Caco-2 (cell line): ENCODE results near the gene ADGRB2. TPM values are rescaled to one million over a fixed set of nuclear protein-coding genes. Genes with fewer than 3 reads are reported as not detected.

Experiments used
- BruUV-seq: library from RNA; stranded (reverse); fragments of 400-500 nt; replicated peaks from 2 replicates; lab custom pipeline; 2021; lab: Mats Ljungman, UMichigan
- CTCF ChIA-PET: fragments of 300-600 bp; sonication (Branson Sonifier 250); formaldehyde crosslinking; loops from one replicate; lab custom pipeline; 2022; ENCODE audit warnings: antibody characterized with exemption; lab: Charles Lee
- POLR2A ChIA-PET: fragments of 300-600 bp; sonication (Branson Sonifier 250); formaldehyde crosslinking; loops from one replicate; lab custom pipeline; 2022; ENCODE audit warnings: antibody characterized with exemption; lab: Charles Lee
- DNase-seq, 2 experiments: peaks; one replicate each; pipeline versions ENCODE4 v3.0.0 to v3.0.0-alpha.2; 2020 to 2022
- H3K27me3 ChIP-seq: replicated peaks from 2 replicates; pipeline ENCODE4 v1.6.0; 2011; ENCODE audit warnings: low read length; ENCODE audit not compliant: control insufficient read depth, insufficient read depth
- H3K36me3 ChIP-seq: 2 replicates; pipeline ENCODE4 v1.5.1; 2011; ENCODE audit warnings: low read length; ENCODE audit not compliant: control insufficient read depth, insufficient read depth
- H3K4me1 ChIP-seq: fragments of 250-450 bp; sonication (Bioruptor Pico); 2 replicates; pipeline ENCODE4 v1.5.1; 2020; ENCODE audit warnings: mild to moderate bottlenecking
- H3K4me3 ChIP-seq: 2 replicates; pipeline ENCODE4 v1.5.1; 2011; ENCODE audit warnings: low read depth, mild to moderate bottlenecking, control low read depth, low read length
- H3K9me3 ChIP-seq: fragments of 250-450 bp; sonication (Bioruptor Pico); 2 replicates; pipeline ENCODE4 v1.5.1; 2020; ENCODE audit warnings: mild to moderate bottlenecking, moderate library complexity
- H3K27ac Mint-ChIP-seq: one replicate; pipeline ENCODE4 v1.8.0; 2022; ENCODE audit warnings: mixed read lengths; ENCODE audit not compliant: unreplicated experiment
- H3K27me3 Mint-ChIP-seq: one replicate; pipeline ENCODE4 v1.8.0; 2022; ENCODE audit warnings: mixed read lengths; ENCODE audit not compliant: insufficient read depth, unreplicated experiment
- H3K36me3 Mint-ChIP-seq: one replicate; pipeline ENCODE4 v1.8.0; 2022; ENCODE audit warnings: mild to moderate bottlenecking, mixed read lengths; ENCODE audit not compliant: insufficient read depth, unreplicated experiment
- H3K4me1 Mint-ChIP-seq: one replicate; pipeline ENCODE4 v1.8.0; 2022; ENCODE audit warnings: low read depth, mixed read lengths; ENCODE audit not compliant: unreplicated experiment
- H3K4me3 Mint-ChIP-seq: one replicate; pipeline ENCODE4 v1.8.0; 2022; ENCODE audit warnings: mild to moderate bottlenecking, moderate library complexity, mixed read lengths; ENCODE audit not compliant: unreplicated experiment
- H3K9me3 Mint-ChIP-seq: one replicate; pipeline ENCODE4 v1.8.0; 2022; ENCODE audit warnings: mixed read lengths; ENCODE audit not compliant: unreplicated experiment
- CTCF ChIP-seq, 2 experiments: fragments of 200-600 bp in 1 of 2; IDR thresholded peaks; 1 replicate in 1 of 2; 2 replicates in 1 of 2; pipeline versions ENCODE4 v1.5.1 to v1.8.0; 2011 to 2022; ENCODE audit warnings: antibody characterized with exemption in 1 of 2, control low read depth in 1 of 2, inconsistent platforms in 1 of 2, low read depth in 1 of 2, low read length in 1 of 2, mild to moderate bottlenecking in 1 of 2, moderate library complexity in 1 of 2; ENCODE audit not compliant: insufficient read depth in 1 of 2, severe bottlenecking in 1 of 2, unreplicated experiment in 1 of 2
- intact Hi-C: fragments of 100-400 bp; cut with micrococcal nuclease; formaldehyde crosslinking; loops from one replicate; pipeline ENCODE4 v1.10.0; 2022; ENCODE audit not compliant: unreplicated experiment
- total RNA-seq: library from RNA; stranded (reverse); gene quantifications from 2 replicates; pipeline ENCODE4 v1.2.3, GENCODE V29; 2022

ADGRB2 gene
- total RNA-seq, 1 experiment from 2014 or later = 2.2 TPM

GRCh38 chr1:31734582-31735107 lies 29.5 kb downstream of the ADGRB2 start:
- Mint-ChIP-seq H3K9me3 (no peaks in the 10 kb centered on the region), H3K27me3 (peaks cover 4% of the 10 kb centered on the region), H3K36me3 (no peaks in the 10 kb centered on the region), H3K4me3 (no peak overlapping the region), H3K27ac (no peak overlapping the region), H3K4me1 (no peaks in the 10 kb centered on the region)
- no peaks in the 10 kb centered on the region for H3K36me3 ChIP-seq
- intact Hi-C loops = no loop called here
- ChIA-PET POLR2A (no interaction called here), CTCF (interaction anchor here (1.2 to 1.9 kb wide), 3 partner anchors 11 to 54 kb away, joined by 3 to 6 read pairs (median 4); no protein-coding TSS in a partner anchor)
- H3K4me1 ChIP-seq = no peaks in the 10 kb centered on the region
- DNase-seq = no peak
- H3K4me3 ChIP-seq = no peak overlapping the region
- BruUV-seq = no TSS peak
- H3K27me3 ChIP-seq = no peaks in the 10 kb centered on the region
- no peak for TF ChIP-seq CTCF (IDR thresholded peaks at IDR 0.05; ENCODE audit: insufficient read depth in 1 of 2, low read depth in 1 of 2, low read length in 1 of 2, severe bottlenecking in 1 of 2, unreplicated experiment in 1 of 2)
- H3K9me3 ChIP-seq = no peaks in the 10 kb centered on the region

GRCh38 chr1:31733389-31734219 lies 30.5 kb downstream of the ADGRB2 start:
- ChIA-PET CTCF (interaction anchor here (1.2 to 1.9 kb wide), 3 partner anchors 12 to 55 kb away, joined by 3 to 6 read pairs (median 4); no protein-coding TSS in a partner anchor), POLR2A (no interaction called here)
- Histone ChIP-seq H3K27me3 (no peaks in the 10 kb centered on the region), H3K4me3 (no peak overlapping the region), H3K4me1 (no peaks in the 10 kb centered on the region), H3K9me3 (no peaks in the 10 kb centered on the region), H3K36me3 (no peaks in the 10 kb centered on the region)
- Mint-ChIP-seq H3K36me3 (no peaks in the 10 kb centered on the region), H3K27me3 (peaks cover 7% of the 10 kb centered on the region), H3K4me1 (no peaks in the 10 kb centered on the region), H3K9me3 (no peaks in the 10 kb centered on the region), H3K4me3 (no peak overlapping the region), H3K27ac (no peak overlapping the region)
- intact Hi-C loops = no loop called here
- BruUV-seq = no TSS peak
- no peak for TF ChIP-seq CTCF (IDR thresholded peaks at IDR 0.05; ENCODE audit: insufficient read depth in 1 of 2, low read depth in 1 of 2, low read length in 1 of 2, severe bottlenecking in 1 of 2, unreplicated experiment in 1 of 2)
- DNase-seq = no peak

- Histone ChIP-seq H3K4me3 (no peak overlapping the region), H3K27me3 (no peaks in the 10 kb centered on the region), H3K9me3 (no peaks in the 10 kb centered on the region), H3K36me3 (no peaks in the 10 kb centered on the region), H3K4me1 (no peaks in the 10 kb centered on the region)
- H3K4me3 Mint-ChIP-seq = no peak overlapping the region
- H3K27ac Mint-ChIP-seq = no peak overlapping the region
- ChIA-PET CTCF (no interaction called here), POLR2A (no interaction called here)
- BruUV-seq = no TSS peak
- no peaks in the 10 kb centered on the region for H3K36me3 Mint-ChIP-seq
- intact Hi-C loops = no loop called here
- H3K4me1 Mint-ChIP-seq = no peaks in the 10 kb centered on the region
- H3K27me3 Mint-ChIP-seq = peaks cover 7% of the 10 kb centered on the region
- no peak for DNase-seq
- H3K9me3 Mint-ChIP-seq = no peaks in the 10 kb centered on the region
- no peak for TF ChIP-seq CTCF (IDR thresholded peaks at IDR 0.05; ENCODE audit: insufficient read depth in 1 of 2, low read depth in 1 of 2, low read length in 1 of 2, severe bottlenecking in 1 of 2, unreplicated experiment in 1 of 2)
These were observed 31.3 kb downstream of the ADGRB2 start for GRCh38 chr1:31732751-31733289.
